K562 (cell line): Measurements from ENCODE around the gene EML2. TPM values are rescaled to one million over a fixed set of nuclear protein-coding genes. Genes with fewer than 3 reads are reported as not detected.
A peak's percentile ranks its signal among the peaks of the same experiment; 100 is the strongest.

Source experiments
- CC2D1A ChIP-seq: fragments of 450-650 bp; IDR thresholded peaks from 2 replicates; pipeline ENCODE4 v1.6.1; 2017; ENCODE audit warnings: mild to moderate bottlenecking
- CEBPB ChIP-seq: fragments of 450-650 bp; IDR thresholded peaks from 2 replicates; pipeline ENCODE4 v1.6.1; 2016; ENCODE audit warnings: missing genetic modification characterization, missing compliant biosample characterization
- FOS ChIP-seq: IDR thresholded peaks from 3 replicates; pipeline ENCODE4 v1.6.1; 2011; ENCODE audit not compliant: insufficient read length; ENCODE audit errors: extremely low read depth
- FOXK1 ChIP-seq: sonication (generic); formaldehyde crosslinking; IDR thresholded peaks from 2 replicates; pipeline ENCODE4 v1.8.0; 2022; ENCODE audit warnings: missing genetic modification reagents, mild to moderate bottlenecking, borderline replicate concordance
- FUS ChIP-seq: fragments of 200-400 bp; formaldehyde crosslinking; optimal IDR thresholded peaks from 2 replicates; pipeline ENCODE3; 2017; ENCODE audit warnings: low read depth, low read length
- MAFF ChIP-seq: IDR thresholded peaks from 2 replicates; pipeline ENCODE4 v1.6.1; 2012; ENCODE audit warnings: low read length, improper control_type of control experiment
- PRMT5 ChIP-seq: sonication (generic); formaldehyde crosslinking; IDR thresholded peaks from 2 replicates; pipeline ENCODE4 v1.5.0; 2020; ENCODE audit warnings: missing genetic modification reagents
- RUNX1 ChIP-seq: sonication (generic); IDR thresholded peaks from 2 replicates; pipeline ENCODE4 v1.6.1; 2016; ENCODE audit warnings: antibody characterized with exemption, low read depth
- SPI1 ChIP-seq: IDR thresholded peaks from 2 replicates; pipeline ENCODE4 v1.6.1; 2011; ENCODE audit warnings: low read depth, low read length, control low read depth, borderline replicate concordance
- TEAD1 ChIP-seq, 2 experiments: fragments of 450-650 bp in 1 of 2; sonication (generic) in 1 of 2; formaldehyde crosslinking; IDR thresholded peaks; 2 replicates each; pipeline versions ENCODE4 v1.4.0 to v1.8.0; 2020 to 2022; ENCODE audit warnings: mild to moderate bottlenecking in 2 of 2, missing genetic modification reagents in 1 of 2
- ZC3H8 ChIP-seq: fragments of 450-650 bp; IDR thresholded peaks from 2 replicates; pipeline ENCODE4 v1.6.1; 2017
- ZNF133 ChIP-seq: fragments of 250-450 bp; sonication (Bioruptor Pico); IDR thresholded peaks from 2 replicates; pipeline ENCODE4 v1.4.0; 2020; ENCODE audit warnings: mild to moderate bottlenecking
- ZNF408 ChIP-seq: fragments of 250-450 bp; sonication (Bioruptor Pico); IDR thresholded peaks from 2 replicates; pipeline ENCODE4 v1.4.0; 2020; ENCODE audit warnings: low read depth, mild to moderate bottlenecking, moderate library complexity
- polyA plus RNA-seq, 8 experiments: library from polyadenylated mRNA; depleted of rRNA in 4 of 8; stranded (reverse) in 5 of 8; unstranded in 3 of 8; fragments of >200 nt; fragmentation: Nextera tagmentation in 2 of 8; fragmentation: Illumina TruSeq in 1 of 8; extraction: Ambion mirVana in 2 of 8; extraction: Trizol in 1 of 8; gene quantifications; 2 replicates each; pipeline versions ENCODE4 v1.2.1 to v1.2.3, GENCODE V29; 2011 to 2014; ENCODE audit warnings: inconsistent platforms in 1 of 8, missing spikeins in 1 of 8
- total RNA-seq, 7 experiments: library from RNA; depleted of rRNA in 6 of 7; stranded (reverse); fragments of >200 nt in 6 of 7; fragmentation: Illumina TruSeq in 2 of 7; extraction: Trizol in 2 of 7; gene quantifications; 2 replicates each; pipeline versions ENCODE4 v1.2.1 to v1.2.3, GENCODE V29; 2011 to 2021; ENCODE audit warnings: low replicate concordance in 1 of 7
- TF ChIP-seq, protein P1 (sequence below), 2 experiments: fragments of 450-650 bp; conservative IDR thresholded peaks; 2 replicates each; pipeline ENCODE4 v1.6.1; 2017; ENCODE audit warnings: mild to moderate bottlenecking in 2 of 2, moderate library complexity in 2 of 2
- TF ChIP-seq, protein P2 (sequence below): fragments of 450-650 bp; formaldehyde crosslinking; IDR thresholded peaks from 2 replicates; pipeline ENCODE4 v1.4.0; 2020; ENCODE audit warnings: mild to moderate bottlenecking, mixed read lengths
- TF ChIP-seq, protein P3 (sequence below): sonication (generic); IDR thresholded peaks from 2 replicates; pipeline ENCODE4 v1.6.1; 2016
- TF ChIP-seq, protein P4 (sequence below): fragments of 250-450 bp; sonication (Bioruptor Pico); IDR thresholded peaks from 2 replicates; pipeline ENCODE4 v1.5.0; 2021
- TF ChIP-seq, protein P5 (sequence below): fragments of 450-650 bp; formaldehyde crosslinking; IDR thresholded peaks from 2 replicates; pipeline ENCODE4 v1.4.0; 2022; ENCODE audit warnings: missing genetic modification characterization
- TF ChIP-seq, protein P6 (sequence below): IDR thresholded peaks from 2 replicates; pipeline ENCODE4 v1.6.1; 2014; ENCODE audit warnings: antibody characterized with exemption

The EML2 gene
- total and polyA plus RNA-seq, 9 of the 15 experiments (the other 6 are each of a cell fraction or from before 2014, with no cell fraction given), result 2.6 to 69.6 (median 24.8) TPM

DNA sequence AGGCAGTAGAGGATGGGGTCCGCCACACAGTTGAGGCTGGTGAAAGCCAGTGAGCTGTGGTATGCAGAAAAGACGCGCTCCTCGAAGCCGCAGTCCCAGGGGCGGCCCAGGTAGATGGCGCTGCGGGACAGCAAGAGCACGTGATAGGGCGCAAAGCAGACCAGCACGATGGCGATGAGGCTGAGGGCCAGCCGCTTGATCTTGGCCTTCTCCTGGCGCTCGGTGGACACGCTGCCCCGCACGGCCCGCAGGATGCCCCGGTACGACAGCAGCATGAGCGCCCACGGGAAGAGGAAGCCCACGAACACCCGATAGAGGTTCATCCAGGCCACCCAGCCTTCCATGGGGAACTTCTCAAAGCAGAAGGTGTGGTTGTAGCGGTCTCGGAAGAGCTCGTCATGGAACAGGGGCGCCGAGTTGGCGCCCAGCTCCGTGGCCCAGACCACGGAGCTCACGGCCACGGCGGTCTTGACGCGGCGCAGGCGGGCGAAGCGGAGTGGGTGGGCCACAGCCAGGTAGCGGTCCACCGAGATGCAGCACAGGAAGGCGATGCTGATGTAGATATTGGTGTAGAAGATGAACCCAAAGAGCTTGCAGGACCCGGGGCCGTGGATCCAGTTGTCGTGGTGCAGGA, 48.1 kb downstream of the EML2 start (continued):
- TF ChIP-seq, protein P1, sequence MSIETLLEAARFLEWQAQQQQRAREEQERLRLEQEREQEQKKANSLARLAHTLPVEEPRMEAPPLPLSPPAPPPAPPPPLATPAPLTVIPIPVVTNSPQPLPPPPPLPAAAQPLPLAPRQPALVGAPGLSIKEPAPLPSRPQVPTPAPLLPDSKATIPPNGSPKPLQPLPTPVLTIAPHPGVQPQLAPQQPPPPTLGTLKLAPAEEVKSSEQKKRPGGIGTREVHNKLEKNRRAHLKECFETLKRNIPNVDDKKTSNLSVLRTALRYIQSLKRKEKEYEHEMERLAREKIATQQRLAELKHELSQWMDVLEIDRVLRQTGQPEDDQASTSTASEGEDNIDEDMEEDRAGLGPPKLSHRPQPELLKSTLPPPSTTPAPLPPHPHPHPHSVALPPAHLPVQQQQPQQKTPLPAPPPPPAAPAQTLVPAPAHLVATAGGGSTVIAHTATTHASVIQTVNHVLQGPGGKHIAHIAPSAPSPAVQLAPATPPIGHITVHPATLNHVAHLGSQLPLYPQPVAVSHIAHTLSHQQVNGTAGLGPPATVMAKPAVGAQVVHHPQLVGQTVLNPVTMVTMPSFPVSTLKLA (conservative IDR thresholded peaks at IDR 0.05), result peak in 1 of 2 experiments; percentile 75
- no peak for TF ChIP-seq FOS
- TF ChIP-seq PRMT5 (CRISPR knock-in tag), result no peak
- TF ChIP-seq FUS, result no peak
- TF ChIP-seq, protein P2, sequence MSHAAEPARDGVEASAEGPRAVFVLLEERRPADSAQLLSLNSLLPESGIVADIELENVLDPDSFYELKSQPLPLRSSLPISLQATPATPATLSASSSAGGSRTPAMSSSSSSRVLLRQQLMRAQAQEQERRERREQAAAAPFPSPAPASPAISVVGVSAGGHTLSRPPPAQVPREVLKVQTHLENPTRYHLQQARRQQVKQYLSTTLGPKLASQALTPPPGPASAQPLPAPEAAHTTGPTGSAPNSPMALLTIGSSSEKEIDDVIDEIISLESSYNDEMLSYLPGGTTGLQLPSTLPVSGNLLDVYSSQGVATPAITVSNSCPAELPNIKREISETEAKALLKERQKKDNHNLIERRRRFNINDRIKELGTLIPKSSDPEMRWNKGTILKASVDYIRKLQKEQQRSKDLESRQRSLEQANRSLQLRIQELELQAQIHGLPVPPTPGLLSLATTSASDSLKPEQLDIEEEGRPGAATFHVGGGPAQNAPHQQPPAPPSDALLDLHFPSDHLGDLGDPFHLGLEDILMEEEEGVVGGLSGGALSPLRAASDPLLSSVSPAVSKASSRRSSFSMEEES (CRISPR knock-in tag), result peak; percentile 87
- no peak for TF ChIP-seq SPI1
- no peak for TF ChIP-seq ZC3H8
- no peak for TF ChIP-seq FOXK1
- TF ChIP-seq, protein P3, sequence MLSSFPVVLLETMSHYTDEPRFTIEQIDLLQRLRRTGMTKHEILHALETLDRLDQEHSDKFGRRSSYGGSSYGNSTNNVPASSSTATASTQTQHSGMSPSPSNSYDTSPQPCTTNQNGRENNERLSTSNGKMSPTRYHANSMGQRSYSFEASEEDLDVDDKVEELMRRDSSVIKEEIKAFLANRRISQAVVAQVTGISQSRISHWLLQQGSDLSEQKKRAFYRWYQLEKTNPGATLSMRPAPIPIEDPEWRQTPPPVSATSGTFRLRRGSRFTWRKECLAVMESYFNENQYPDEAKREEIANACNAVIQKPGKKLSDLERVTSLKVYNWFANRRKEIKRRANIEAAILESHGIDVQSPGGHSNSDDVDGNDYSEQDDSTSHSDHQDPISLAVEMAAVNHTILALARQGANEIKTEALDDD, result no peak
- TF ChIP-seq CEBPB (tag), result no peak
- peak; percentile 29; the same call in 1 of the 2 replicates for TF ChIP-seq CC2D1A
- TF ChIP-seq RUNX1, result no peak
- TF ChIP-seq, protein P4, sequence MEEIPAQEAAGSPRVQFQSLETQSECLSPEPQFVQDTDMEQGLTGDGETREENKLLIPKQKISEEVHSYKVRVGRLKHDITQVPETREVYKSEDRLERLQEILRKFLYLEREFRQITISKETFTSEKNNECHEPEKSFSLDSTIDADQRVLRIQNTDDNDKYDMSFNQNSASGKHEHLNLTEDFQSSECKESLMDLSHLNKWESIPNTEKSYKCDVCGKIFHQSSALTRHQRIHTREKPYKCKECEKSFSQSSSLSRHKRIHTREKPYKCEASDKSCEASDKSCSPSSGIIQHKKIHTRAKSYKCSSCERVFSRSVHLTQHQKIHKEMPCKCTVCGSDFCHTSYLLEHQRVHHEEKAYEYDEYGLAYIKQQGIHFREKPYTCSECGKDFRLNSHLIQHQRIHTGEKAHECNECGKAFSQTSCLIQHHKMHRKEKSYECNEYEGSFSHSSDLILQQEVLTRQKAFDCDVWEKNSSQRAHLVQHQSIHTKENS (CRISPR knock-in tag), result no peak
- TF ChIP-seq MAFF, result no peak
- TF ChIP-seq, protein P5, sequence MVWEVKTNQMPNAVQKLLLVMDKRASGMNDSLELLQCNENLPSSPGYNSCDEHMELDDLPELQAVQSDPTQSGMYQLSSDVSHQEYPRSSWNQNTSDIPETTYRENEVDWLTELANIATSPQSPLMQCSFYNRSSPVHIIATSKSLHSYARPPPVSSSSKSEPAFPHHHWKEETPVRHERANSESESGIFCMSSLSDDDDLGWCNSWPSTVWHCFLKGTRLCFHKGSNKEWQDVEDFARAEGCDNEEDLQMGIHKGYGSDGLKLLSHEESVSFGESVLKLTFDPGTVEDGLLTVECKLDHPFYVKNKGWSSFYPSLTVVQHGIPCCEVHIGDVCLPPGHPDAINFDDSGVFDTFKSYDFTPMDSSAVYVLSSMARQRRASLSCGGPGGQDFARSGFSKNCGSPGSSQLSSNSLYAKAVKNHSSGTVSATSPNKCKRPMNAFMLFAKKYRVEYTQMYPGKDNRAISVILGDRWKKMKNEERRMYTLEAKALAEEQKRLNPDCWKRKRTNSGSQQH (CRISPR knock-in tag), result no peak
- TF ChIP-seq TEAD1 (CRISPR knock-in tag; IDR thresholded peaks at IDR 0.05), result peak; percentile 68 to 84; a peak in 2 of 4 replicates
- TF ChIP-seq ZNF408, result no peak
- TF ChIP-seq, protein P6, sequence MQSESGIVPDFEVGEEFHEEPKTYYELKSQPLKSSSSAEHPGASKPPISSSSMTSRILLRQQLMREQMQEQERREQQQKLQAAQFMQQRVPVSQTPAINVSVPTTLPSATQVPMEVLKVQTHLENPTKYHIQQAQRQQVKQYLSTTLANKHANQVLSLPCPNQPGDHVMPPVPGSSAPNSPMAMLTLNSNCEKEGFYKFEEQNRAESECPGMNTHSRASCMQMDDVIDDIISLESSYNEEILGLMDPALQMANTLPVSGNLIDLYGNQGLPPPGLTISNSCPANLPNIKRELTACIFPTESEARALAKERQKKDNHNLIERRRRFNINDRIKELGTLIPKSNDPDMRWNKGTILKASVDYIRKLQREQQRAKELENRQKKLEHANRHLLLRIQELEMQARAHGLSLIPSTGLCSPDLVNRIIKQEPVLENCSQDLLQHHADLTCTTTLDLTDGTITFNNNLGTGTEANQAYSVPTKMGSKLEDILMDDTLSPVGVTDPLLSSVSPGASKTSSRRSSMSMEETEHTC, result peak; percentile 82; the same call in 1 of the 2 replicates
- no peak for TF ChIP-seq ZNF133 (CRISPR knock-in tag)
